ENCODE measurements around the gene OR52K1. TPM values are rescaled to one million over a fixed set of nuclear protein-coding genes. Genes with fewer than 3 reads are reported as not detected.
"Not testable (repeated sequence)": the region's sequence is repeated elsewhere in the genome, so short reads cannot be mapped to it uniquely, and the experiment has no call there.

Gene OR52K1
- total RNA-seq, 1 donor from 2014 or later = 0.06 TPM

DNA sequence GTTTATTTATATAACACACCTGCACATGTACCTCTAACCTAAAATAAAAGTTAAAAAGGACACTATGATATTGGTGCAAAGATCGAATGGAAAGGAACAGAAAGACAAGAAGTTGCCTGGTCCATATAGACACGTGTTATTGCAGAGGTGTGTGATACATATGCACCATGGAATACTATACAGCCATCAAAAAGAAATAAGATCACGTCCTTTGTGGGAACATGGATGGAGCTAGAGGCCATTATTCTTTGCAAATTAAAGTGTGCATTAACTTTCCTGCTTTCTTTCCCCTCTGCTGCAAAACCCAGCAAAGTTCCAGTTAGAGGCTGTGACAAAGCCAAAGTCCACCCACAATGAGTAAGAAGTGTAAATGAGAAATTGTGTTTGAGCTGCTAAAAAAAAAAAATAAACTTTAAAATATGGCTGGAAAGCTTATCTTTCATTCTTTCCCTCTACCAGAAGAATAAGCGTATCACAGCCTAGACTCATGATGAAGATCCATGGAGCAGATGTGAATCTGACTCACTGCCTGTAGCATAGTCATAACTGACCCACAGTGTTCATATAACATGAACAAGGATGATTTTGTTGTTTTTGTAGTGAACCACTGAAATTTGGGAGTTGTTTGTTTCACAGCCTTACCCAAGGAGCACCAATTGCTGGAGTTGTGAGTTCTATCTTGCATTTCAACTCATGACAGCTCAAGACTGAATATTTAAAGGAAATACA lies 9.6 kb downstream of the OR52K1 start:
- no peak for DNase-seq (ENCODE audit: low spot score)

DNA sequence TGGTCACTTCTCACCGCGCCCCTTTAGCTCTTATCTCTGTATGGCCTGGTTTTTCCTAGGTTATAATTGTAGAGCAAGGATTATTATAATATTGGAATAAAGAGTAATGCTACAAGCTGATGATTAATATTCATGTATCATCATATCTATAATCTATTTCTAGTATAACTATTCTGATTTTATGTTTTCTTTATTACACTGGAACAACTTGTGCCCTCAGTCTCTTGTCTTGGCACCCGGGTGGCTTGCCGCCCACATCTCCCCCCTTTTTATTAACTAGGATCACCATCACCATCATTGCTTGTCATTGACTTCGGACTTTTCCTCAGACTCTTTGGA lies 11.0 kb downstream of the OR52K1 start:
- DNase-seq (ENCODE audit: low spot score) = no peak

DNA sequence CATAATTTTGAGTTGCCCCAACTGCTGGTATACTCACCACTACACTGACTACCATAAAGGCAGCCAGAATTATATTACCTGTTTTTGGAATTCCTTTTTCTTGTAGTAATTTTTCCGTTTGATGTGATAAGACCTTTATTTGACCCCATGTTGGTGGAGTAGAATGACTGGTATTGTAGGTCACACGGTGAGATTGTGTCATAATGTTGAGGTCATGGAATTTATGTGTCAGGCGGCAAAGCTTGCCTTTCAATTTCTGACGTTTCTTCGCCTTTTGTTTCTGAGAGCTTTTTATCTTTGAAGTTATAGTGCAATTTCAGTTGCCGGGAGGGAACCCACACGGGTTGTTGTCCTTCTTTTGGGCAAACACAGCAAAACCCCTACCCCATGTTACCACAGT lies 13.0 kb downstream of the OR52K1 start:
- DNase-seq (ENCODE audit: low spot score) = no peak

DNA sequence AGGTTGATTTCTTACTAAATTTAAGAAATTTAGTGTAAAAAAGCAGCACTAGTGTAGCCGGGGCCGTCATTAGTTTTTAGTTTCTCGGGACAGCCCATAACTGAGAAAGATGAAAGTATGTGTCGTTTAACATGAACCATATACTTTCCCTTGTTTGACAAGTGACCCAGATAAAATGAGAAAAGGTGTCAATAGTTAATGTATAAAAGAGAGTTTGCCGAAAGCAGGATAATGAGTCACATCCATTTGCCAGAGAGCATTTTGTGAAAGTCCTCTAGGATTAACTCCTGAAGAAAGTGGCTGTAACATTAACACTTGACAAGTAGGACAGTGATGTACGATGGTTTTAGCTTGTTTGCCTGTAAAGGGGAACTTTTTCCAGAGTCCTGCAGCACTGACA lies 13.5 kb downstream of the OR52K1 start:
- DNase-seq (ENCODE audit: low spot score) = no peak

DNA sequence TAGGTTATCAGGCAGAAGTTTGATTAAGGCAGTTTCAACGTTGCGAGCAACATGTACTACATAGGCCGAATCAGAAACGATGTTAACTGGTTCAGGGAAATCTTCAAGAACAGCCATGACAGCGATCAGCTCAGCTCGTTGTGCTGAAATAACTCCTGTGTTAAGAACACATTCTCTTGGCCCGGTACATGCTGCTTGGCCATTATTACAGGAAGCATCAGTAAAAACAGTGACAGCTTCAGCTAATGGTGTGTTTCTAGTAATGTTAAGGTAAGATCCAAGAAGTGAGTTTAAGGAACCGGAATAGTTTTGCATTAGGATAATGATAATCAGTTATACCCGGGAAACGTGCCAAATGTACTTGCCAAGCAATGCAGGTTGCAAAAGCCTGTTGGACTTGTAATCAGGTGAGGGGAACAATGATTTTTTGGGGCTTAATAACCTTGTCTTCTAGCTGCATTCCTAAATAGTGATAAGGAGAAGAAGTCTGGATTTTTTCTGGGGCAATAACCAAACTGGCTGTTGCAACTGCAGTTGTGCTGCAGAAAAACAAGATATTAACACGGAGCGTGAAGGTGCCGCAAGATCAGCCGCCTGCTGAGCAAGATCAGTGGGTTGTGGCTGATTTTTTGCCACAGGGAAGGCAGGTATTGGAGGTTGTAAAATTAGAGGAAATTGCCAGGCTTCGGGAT lies 14.3 kb downstream of the OR52K1 start:
- DNase-seq (ENCODE audit: low spot score) = no peak

DNA sequence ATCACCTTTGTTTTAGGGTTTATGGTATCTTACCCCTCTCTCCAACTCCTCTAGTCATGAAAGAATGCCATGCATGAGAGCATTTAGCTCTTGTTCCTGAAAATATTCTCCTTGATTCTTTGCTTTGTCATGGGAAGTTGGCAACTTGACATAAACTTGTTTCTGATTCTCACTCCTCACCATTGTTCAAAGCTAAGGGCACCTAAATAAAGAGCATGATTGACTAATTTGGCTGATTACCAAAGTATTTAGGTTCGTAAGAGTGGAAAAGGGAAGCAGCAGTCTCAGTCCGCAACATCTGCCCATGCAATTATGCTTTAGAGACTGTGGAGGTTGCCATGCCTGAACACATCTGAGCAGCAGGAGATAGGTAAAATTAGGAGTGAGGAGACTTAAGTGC lies 26.4 kb downstream of the OR52K1 start:
- DNase-seq (ENCODE audit: low spot score) = no peak

DNA sequence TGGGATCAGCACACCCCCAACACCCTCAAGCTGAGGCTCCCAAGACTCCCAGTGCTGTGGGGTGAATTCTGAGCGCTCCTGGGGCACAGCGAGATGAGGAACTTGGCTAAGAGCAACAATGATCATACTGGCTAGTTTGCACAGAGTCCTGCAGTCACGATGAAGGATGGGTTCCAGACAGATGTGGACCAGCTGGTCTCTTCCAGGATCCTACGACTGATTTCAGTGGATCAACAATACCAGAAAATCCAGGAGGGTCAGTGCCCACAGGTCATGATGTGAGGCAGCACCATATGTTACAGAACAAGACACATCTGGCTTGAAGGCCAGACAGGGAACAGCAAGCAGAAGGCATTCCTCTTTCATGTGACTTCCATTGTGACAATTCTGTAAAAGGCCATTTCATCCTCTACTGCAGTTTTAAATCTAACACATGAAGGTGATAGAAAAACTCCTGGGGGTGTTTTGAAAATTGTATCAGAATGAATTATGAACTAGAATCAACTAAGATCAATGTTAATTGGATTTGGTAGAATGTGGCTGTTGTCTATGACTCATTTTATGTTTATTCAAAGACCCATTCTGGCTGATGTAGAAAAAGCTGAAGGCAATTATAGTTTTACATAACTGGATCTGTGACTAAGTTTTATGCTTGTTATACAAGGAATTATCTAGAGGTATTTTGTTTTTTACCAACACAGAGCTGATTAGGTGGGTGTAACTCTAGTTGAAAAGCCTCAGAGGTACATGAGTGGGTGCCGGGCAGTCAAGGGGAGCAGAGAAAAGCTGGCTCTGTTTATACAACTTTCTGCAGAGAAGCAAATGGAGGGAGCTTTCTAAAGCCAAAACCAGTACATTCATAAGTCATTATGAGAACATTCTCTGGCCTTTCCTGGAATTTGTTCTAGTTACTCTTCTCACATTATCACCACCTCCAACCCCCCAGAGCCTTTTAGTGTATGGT lies 29.1 kb downstream of the OR52K1 start:
- no peak for DNase-seq (ENCODE audit: low spot score)

DNA sequence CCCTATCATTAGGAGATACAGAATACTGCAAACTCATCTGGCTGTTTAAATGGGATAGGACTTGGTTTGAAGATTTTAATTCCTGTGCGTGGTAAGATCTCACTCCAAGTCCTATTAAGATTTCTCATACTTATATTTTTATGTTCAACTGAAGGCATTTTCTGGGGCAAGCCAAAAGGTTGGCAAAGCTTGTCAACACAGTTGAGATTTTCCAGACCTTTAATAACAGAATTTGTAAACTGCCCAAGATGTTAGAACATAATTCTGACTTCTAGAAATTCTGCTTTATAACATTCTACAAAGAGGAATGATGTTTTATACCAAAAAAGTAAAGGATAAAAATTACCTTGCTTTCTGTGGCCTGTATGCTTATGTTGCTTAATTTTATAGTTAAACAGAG lies 31.8 kb downstream of the OR52K1 start:
- DNase-seq (ENCODE audit: low spot score) = no peak

DNA sequence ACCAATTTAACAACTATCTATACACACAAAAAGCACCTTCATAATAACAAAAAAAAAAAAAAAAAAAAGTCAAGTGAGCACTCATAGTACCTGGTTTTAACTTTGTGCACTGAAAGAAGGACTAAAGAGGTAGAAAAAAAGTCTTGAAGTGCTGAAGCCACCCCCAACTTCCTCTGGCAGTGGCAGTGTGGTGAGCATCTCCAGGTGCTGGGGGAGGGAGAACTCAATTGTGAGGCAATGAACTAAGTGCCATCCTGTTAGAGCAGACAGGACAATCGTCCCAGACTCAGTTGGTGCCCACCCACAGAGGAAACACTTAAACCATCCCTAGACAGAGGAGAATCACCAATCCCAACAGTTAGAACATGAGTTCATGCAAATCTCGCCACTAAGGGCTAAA lies 39.9 kb downstream of the OR52K1 start:
- no peak for DNase-seq (ENCODE audit: low spot score)

DNA sequence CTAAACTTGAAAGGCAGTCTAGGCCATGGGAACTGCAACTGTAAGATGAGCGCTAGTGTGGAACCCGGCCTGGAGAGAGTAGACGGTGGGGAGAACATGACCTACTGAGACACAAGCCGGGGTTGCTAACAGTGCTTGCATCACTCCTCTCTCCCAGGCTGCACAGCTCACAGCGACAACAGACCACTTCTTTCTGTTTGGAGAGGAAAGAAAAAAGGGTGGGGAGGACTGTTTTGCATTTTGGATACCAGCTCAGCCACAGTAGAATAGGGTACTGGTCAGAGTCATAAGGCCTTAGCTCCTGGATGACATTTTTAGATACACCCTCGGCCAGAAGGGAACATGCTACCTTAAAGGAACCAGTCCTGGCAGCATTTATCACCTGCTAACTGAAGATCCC lies 40.3 kb downstream of the OR52K1 start:
- no peak for DNase-seq (ENCODE audit: low spot score)

DNA sequence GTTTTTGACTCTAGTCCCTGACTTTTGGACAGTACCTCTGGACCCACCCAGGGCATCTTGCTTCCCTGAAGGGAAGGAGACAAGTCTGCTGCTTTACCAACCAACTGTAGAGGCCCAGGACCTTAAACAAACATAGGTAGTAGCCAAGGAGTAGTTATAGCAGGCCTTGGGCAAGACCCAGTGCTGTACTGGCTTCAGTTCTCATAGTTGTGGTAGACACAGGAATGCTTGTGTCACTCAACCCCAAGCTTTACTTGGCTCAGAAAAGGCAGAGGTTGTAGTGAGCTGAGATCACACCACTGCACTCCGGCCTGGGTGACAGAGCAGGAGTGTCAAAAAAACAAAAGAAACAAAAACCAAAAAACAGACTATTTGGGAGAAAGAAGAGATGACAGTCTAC lies 41.2 kb downstream of the OR52K1 start:
- no peak for DNase-seq (ENCODE audit: low spot score)

DNA sequence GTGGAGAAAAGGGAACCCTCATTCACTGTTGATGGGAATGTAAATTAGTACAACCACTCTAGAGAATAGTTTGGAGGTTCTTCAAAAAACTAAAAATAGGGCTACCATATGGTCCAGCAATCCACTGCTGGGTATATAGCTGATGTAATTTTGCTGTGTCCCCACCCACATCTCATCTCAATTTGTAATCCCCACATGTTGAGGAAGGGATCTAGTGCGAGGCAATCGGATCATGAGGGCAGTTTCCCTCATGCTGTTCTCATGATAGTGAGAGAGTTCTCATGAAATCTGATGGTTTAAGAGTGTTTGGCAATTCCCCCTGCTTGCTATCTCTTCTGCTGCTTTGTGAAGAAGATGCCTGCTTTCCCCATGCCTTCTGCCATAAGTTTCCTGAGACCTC lies 45.5 kb downstream of the OR52K1 start:
- no peak for DNase-seq (ENCODE audit: low spot score)

DNA sequence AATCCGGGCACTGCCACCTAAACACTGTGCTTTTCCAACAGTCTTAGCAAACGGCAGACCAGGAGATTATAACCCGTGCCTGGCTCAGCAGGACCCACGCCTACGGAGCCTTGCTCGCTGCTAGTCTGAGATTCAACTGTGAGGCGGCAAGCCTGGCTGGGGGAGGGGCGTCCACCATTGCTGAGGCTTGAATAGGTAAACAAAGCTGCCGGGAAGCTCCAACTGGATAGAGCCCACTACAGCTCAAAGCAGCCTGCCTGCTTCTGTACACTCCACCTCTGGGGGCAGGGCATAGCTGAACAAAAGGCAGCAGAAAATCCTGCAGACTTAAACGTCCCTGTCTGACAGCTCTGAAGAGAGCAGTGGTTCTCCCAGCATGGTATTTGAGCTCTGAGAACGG lies 49.2 kb downstream of the OR52K1 start:
- not testable (repeated sequence) for DNase-seq (ENCODE audit: low spot score)

DNA sequence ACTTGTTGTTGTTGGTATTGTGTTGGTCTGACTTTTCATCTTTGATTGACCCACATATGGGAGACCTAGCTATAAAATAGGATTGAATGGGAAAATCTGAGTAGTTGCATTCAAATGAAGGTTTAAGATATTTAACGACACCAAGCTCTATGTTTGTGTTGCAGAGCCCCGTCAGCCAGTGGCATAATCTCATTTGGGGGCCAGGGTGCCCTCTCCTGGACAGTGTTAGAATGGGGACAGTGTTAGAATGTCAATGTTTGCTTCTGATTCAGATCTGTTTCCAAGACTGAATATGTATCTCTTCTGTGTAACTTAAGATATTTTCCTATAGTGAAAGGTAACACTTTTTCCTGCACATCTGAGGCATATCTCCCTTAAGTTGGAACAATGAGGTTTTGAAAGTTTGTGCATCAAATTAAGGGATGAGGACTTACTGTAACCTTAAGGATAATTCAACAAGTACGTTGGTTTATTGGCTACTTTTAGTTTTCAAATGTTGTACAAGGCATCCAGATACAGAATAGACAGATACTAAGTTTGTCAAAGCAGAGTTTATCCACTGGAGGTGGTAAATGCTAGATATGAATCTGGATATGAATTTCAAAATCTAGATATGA lies 57.3 kb downstream of the OR52K1 start:
- DNase-seq (ENCODE audit: low spot score) = peak; percentile 51

DNA sequence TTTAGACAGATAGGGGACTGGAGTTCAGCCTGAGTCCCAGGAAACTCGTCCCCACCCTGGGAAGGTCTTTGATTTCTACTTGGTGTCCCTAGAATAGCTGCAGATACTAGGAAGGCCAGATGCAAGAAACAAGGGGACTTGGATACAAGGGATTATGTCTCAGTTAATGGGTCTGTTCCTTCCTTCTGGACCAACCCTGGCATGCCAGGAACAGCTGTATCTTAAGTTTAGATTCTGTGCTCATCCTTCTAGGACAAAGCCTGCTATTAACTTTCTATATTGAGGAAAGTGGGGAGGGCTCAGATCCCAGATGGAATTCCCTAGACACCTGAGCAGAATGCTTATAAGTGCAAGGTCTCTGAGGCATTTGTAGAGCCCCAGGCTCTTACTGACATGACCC lies 58.6 kb downstream of the OR52K1 start:
- DNase-seq (ENCODE audit: low spot score) = no peak

Other genes starting within 250 kb of the OR52K1 start
- gene OR52B4, start 114.3 kb upstream of the OR52K1 start, total RNA-seq = not detected
- 21.7 TPM for gene TRIM21, start 88.9 kb upstream of the OR52K1 start, total RNA-seq
- not detected for gene OR52K2, start 33.4 kb upstream of the OR52K1 start, total RNA-seq
- not detected for gene OR52M1, start 62.5 kb downstream of the OR52K1 start, total RNA-seq
- not detected for gene OR52I2, start 99.1 kb downstream of the OR52K1 start, total RNA-seq
- not detected for gene OR52I1, start 111.4 kb downstream of the OR52K1 start, total RNA-seq
- gene TRIM68, start 125.6 kb downstream of the OR52K1 start, total RNA-seq = 24.6 TPM
- gene OR51D1, start 154.8 kb downstream of the OR52K1 start, total RNA-seq = not detected
- 0.37 TPM for gene OR51E1, start 161.3 kb downstream of the OR52K1 start, total RNA-seq
- gene OR51E2, start 215.2 kb downstream of the OR52K1 start, total RNA-seq = 0.63 TPM
- gene MMP26, start 222.1 kb downstream of the OR52K1 start, total RNA-seq = not detected

Measured in mucosa of gallbladder (tissue), 1 donor.